ENCODE data around the gene OSTN.

- TF ChIP-seq SUZ12 (IDR thresholded peaks at IDR 0.05; ENCODE audit: extremely low read depth, insufficient read depth, insufficient read length): no peak
- TF ChIP-seq YY1 (IDR thresholded peaks at IDR 0.05; ENCODE audit: insufficient read depth, insufficient read length): no peak
Measured at GRCh38 chr3:191246630-191247029, 47.6 kb downstream of the OSTN start.

All from NT2/D1 (cell line).